SU-DHL-6 (cell line): ENCODE results near the gene CLCF1.

Experiments
- H2AFZ ChIP-seq: fragments of 200-600 bp; sonication (generic); 2 replicates; pipeline ENCODE4 v1.6.1; 2014; ENCODE audit warnings: low read depth, mild to moderate bottlenecking, moderate library complexity, mixed read lengths, antibody characterized with exemption, low read length; ENCODE audit not compliant: severe bottlenecking
- H3F3A ChIP-seq: fragments of 200-600 bp; shearing (Covaris generic); 2 replicates; pipeline ENCODE4 v1.6.0; 2016; ENCODE audit warnings: antibody characterized with exemption, mild to moderate bottlenecking; ENCODE audit not compliant: insufficient read depth
- H3K27ac ChIP-seq: fragments of 200-600 bp; sonication (generic); 2 replicates; pipeline ENCODE4 v1.5.1; 2016; ENCODE audit warnings: low read depth, mild to moderate bottlenecking, low read length, moderate library complexity, mixed read lengths
- H3K27me3 ChIP-seq: fragments of 200-600 bp; sonication (generic), shearing (Covaris generic); 2 replicates; pipeline ENCODE4 v1.6.0; 2014; ENCODE audit warnings: mild to moderate bottlenecking, low read length
- H3K36me3 ChIP-seq: fragments of 200-600 bp; sonication (generic); 2 replicates; pipeline ENCODE4 v1.6.1; 2014; ENCODE audit warnings: mild to moderate bottlenecking, low read length, mixed read lengths
- H3K4me2 ChIP-seq: fragments of 300-600, 200-600 bp; shearing (Covaris generic), sonication (generic); 2 replicates; pipeline ENCODE4 v1.6.0; 2014; ENCODE audit warnings: low read length, low read depth, mild to moderate bottlenecking; ENCODE audit not compliant: poor library complexity, severe bottlenecking
- H3K4me3 ChIP-seq: fragments of 200-600 bp; sonication (generic); 2 replicates; pipeline ENCODE4 v1.5.1; 2014; ENCODE audit warnings: antibody characterized with exemption, low read length, mild to moderate bottlenecking, mixed read lengths; ENCODE audit not compliant: insufficient read depth, poor library complexity, severe bottlenecking
- H3K79me2 ChIP-seq: fragments of 200-600 bp; sonication (generic); 2 replicates; pipeline ENCODE4 v1.6.1; 2014; ENCODE audit warnings: mild to moderate bottlenecking, low read length, moderate library complexity; ENCODE audit not compliant: insufficient read depth
- H3K9ac ChIP-seq: fragments of 200-600 bp; sonication (generic); 2 replicates; pipeline ENCODE4 v1.7.0; 2014; ENCODE audit warnings: mild to moderate bottlenecking, low read length
- H3K9me2 ChIP-seq: fragments of 200-600 bp; sonication (generic); replicated peaks from 2 replicates; pipeline ENCODE4 v1.6.1; 2014; ENCODE audit warnings: low read length; ENCODE audit not compliant: insufficient read depth
- H3K9me3 ChIP-seq: fragments of 200-600 bp; sonication (generic); 2 replicates; pipeline ENCODE4 v1.6.1; 2014; ENCODE audit warnings: low read length, mixed read lengths; ENCODE audit not compliant: insufficient read depth
- H4K20me1 ChIP-seq: fragments of 200-600 bp; sonication (generic); 2 replicates; pipeline ENCODE4 v1.6.1; 2014; ENCODE audit warnings: low read depth, mild to moderate bottlenecking, antibody characterized with exemption, low read length, moderate library complexity, mixed read lengths
- EZH2phosphoT487 ChIP-seq: fragments of 200-600 bp; sonication (generic), shearing (Covaris generic); conservative IDR thresholded peaks from 2 replicates; pipeline ENCODE4 v1.6.1; 2018; ENCODE audit warnings: mild to moderate bottlenecking, antibody characterized with exemption, low read length, moderate library complexity, mixed read lengths
- TF ChIP-seq, protein P1 (sequence below): fragments of 200-600 bp; sonication (generic); IDR thresholded peaks from one replicate; pipeline ENCODE4 v1.5.1; 2017; ENCODE audit warnings: antibody characterized with exemption, mild to moderate bottlenecking, low read length, moderate library complexity; ENCODE audit not compliant: insufficient read depth, poor library complexity, severe bottlenecking

CLCF1 gene

DNA sequence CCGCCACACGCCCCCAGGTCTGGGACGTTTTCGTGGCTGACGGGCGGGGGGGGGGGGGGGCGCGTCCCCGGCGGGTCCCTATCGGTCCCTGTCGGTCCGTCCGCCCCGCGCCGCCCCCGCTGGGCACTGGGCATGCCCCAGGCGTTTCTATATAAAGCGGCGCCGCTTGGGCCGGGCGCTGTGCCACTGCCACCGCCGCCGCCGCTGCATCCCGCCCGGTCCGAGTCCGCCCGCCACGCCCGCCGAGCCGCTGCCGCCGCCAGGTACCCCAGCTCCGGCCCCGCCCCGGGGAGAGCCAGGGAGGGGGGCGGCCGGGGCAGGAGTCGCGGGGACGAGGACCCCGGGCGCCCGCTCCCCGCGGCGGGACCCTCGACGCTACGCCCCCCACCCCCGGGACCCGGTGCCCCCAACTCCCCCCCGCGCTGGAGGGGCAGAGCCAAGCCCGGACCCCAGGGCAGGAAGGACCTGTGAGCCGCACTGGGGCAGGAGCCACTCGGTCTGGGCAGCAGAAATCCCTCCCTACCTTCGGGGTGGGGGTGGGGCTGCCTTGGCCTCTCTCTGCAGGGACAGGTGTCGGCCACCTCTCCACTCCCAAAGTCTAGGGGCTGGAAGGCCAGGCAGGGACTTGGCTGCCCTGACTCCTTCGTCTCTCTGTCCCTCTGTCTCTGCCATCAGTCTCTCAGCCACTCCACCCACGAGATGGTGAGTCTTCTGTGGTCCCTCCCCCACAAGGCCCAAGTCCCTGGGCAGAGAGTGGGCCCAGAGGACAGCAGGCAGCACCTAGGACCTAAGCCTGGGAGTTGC lies 42.3 kb upstream of the CLCF1 start, which contains the start of gene CARNS1:
Gene CARNS1 (plus strand): TSS at position 178 of the 804 bp plus-strand sequence. CDS start 522 bp downstream, at position 700.
- Histone ChIP-seq H4K20me1 (no peaks in the 10 kb centered on the region), H2AFZ (no peak within 1 kb of the TSS), H3K9ac (no peak within 1 kb of the TSS), H3K27ac (no peak within 1 kb of the TSS), H3K9me3 (no peaks in the 10 kb centered on the region), H3K4me3 (no peak within 1 kb of the TSS), H3F3A (no peaks in the 10 kb centered on the region), H3K4me2 (no peak within 1 kb of the TSS), H3K79me2 (no peaks in the 10 kb centered on the region), H3K36me3 (no peaks in the 10 kb centered on the region), H3K9me2 (no peaks in the 10 kb centered on the region), H3K27me3 (no peaks in the 10 kb centered on the region)
- no peak for TF ChIP-seq EZH2phosphoT487
- TF ChIP-seq, protein P1, sequence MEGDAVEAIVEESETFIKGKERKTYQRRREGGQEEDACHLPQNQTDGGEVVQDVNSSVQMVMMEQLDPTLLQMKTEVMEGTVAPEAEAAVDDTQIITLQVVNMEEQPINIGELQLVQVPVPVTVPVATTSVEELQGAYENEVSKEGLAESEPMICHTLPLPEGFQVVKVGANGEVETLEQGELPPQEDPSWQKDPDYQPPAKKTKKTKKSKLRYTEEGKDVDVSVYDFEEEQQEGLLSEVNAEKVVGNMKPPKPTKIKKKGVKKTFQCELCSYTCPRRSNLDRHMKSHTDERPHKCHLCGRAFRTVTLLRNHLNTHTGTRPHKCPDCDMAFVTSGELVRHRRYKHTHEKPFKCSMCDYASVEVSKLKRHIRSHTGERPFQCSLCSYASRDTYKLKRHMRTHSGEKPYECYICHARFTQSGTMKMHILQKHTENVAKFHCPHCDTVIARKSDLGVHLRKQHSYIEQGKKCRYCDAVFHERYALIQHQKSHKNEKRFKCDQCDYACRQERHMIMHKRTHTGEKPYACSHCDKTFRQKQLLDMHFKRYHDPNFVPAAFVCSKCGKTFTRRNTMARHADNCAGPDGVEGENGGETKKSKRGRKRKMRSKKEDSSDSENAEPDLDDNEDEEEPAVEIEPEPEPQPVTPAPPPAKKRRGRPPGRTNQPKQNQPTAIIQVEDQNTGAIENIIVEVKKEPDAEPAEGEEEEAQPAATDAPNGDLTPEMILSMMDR = no peak

DNA sequence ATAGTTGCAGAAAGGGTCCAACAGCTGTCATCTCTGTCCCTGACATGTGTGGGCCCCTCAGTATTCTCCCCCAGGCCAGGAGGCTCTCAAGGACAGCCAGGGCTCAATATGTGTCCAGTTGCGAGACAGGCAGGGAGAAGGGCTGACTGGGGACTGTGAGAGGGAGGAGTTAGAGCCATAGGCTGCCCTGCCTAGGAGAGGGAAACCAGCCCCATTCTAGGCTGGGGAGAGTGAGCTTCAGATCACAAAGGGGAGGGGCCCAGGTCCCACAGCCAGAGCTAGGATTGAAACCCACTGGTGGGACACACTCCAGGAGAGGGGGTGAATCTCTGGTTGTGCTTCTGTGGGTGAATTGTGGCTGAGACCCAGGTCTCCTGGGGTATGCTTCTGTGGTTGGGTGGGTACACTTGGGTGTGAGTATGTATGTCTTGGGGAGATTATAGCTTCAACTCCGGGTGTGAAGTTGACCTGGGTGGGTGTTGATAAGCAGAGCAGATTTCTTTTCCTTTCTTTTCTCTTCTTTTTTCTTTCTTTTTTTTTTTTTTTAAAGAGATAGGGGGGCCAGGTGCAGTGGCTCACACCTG lies 40.0 kb upstream of the CLCF1 start:
- Histone ChIP-seq H3F3A (peaks cover 14% of the 10 kb centered on the region), H3K4me2 (no peak overlapping the region), H3K79me2 (no peaks in the 10 kb centered on the region), H3K9me3 (no peaks in the 10 kb centered on the region), H3K36me3 (no peaks in the 10 kb centered on the region), H4K20me1 (no peaks in the 10 kb centered on the region), H3K9ac (no peak overlapping the region), H3K27me3 (no peaks in the 10 kb centered on the region), H3K9me2 (no peaks in the 10 kb centered on the region), H3K27ac (no peak overlapping the region), H3K4me3 (no peak overlapping the region), H2AFZ (no peak overlapping the region)
- TF ChIP-seq EZH2phosphoT487 = no peak
- TF ChIP-seq, protein P1 = no peak

DNA sequence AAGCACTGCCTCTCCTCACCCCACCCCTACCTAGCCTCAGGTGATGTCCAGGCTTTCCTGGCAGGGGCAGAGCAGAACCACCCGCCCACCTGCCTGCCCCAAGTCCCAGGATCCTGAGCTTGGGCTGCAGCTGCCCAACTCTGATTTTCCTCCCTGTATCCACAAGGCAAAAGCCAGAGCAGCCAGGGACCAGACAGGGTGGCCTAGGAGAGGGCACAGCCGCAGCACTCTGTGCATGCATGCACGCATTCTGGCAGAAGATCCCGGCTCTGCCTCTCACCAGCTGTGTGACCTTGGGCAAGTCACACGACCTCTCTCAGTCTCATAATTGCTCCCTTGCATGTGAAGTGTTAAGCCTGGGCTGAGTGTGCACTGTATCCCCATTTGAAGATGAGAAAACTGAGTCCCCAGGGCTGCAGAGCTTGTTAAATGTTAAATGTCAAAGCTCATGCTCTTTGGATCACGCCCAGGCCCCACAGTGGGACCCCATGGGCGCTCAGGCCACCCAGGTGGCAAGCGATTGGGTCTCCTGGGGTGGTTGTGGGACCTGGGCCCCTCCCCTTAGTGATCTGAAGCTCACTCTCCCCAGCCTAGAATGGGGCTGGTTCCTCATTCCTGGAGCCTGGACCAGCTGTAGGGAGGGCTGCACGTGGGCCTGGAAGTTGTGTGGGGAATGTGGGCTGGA lies 39.2 kb upstream of the CLCF1 start:
- no peaks in the 10 kb centered on the region for H3K9me3 ChIP-seq
- H3K4me2 ChIP-seq = no peak overlapping the region
- H3K9ac ChIP-seq = no peak overlapping the region
- no peaks in the 10 kb centered on the region for H3K36me3 ChIP-seq
- H3K4me3 ChIP-seq = no peak overlapping the region
- H3K27me3 ChIP-seq = no peaks in the 10 kb centered on the region
- peaks cover 22% of the 10 kb centered on the region for H3F3A ChIP-seq
- H3K79me2 ChIP-seq = no peaks in the 10 kb centered on the region
- TF ChIP-seq, protein P1 = no peak
- TF ChIP-seq EZH2phosphoT487 = no peak
- H3K9me2 ChIP-seq = no peaks in the 10 kb centered on the region
- H2AFZ ChIP-seq = no peak overlapping the region
- H4K20me1 ChIP-seq = no peaks in the 10 kb centered on the region
- no peak overlapping the region for H3K27ac ChIP-seq
